ENCODE measurements around the gene KLLN.
"Not testable (repeated sequence)": the region's sequence is repeated elsewhere in the genome, so short reads cannot be mapped to it uniquely, and the experiment has no call there.

Gene KLLN

GRCh38 chr10:87886635-87887034, 23.3 kb upstream of the KLLN start:
- no peak for DNase-seq (ENCODE audit: low read depth in 1 of 2, low spot score in 1 of 2)
- Histone ChIP-seq H3K27ac (replicated peaks) (no peak overlapping the region), H3K27me3 (ENCODE audit: insufficient read depth, poor library complexity, severe bottlenecking) (no peaks in the 10 kb centered on the region), H3K4me3 (replicated peaks; ENCODE audit: insufficient read depth, low read length) (no peak overlapping the region)
- TF ChIP-seq GABPA (IDR thresholded peaks at IDR 0.05; ENCODE audit: low read depth) (no peak), REST (IDR thresholded peaks at IDR 0.05; ENCODE audit: insufficient replicate concordance, low read depth) (no peak), CTCF (IDR thresholded peaks at IDR 0.05; ENCODE audit: insufficient read depth, low read length) (no peak), SPI1 (IDR thresholded peaks at IDR 0.05; ENCODE audit: borderline replicate concordance, low read depth) (no peak), POLR2AphosphoS5 (IDR thresholded peaks at IDR 0.05; ENCODE audit: low read depth) (no peak)

GRCh38 chr10:87882555-87883294, 19.4 kb upstream of the KLLN start:
- no peak for TF ChIP-seq REST (IDR thresholded peaks at IDR 0.05; ENCODE audit: insufficient replicate concordance, low read depth)
- no peak for TF ChIP-seq CTCF (IDR thresholded peaks at IDR 0.05; ENCODE audit: insufficient read depth, low read length)
- TF ChIP-seq SPI1 (IDR thresholded peaks at IDR 0.05; ENCODE audit: borderline replicate concordance, low read depth), result no peak
- TF ChIP-seq GABPA (IDR thresholded peaks at IDR 0.05; ENCODE audit: low read depth), result no peak
- TF ChIP-seq POLR2AphosphoS5 (IDR thresholded peaks at IDR 0.05; ENCODE audit: low read depth), result no peak
- DNase-seq (ENCODE audit: low read depth in 1 of 2, low spot score in 1 of 2), result no peak
- no peak overlapping the region for H3K4me3 ChIP-seq (replicated peaks; ENCODE audit: insufficient read depth, low read length)
- no peak overlapping the region for H3K27ac ChIP-seq (replicated peaks)
- H3K27me3 ChIP-seq (ENCODE audit: insufficient read depth, poor library complexity, severe bottlenecking), result no peaks in the 10 kb centered on the region

GRCh38 chr10:87881373-87882059, 18.2 kb upstream of the KLLN start:
- not testable (repeated sequence) for H3K27ac ChIP-seq (replicated peaks); H3K27me3 ChIP-seq (ENCODE audit: insufficient read depth, poor library complexity, severe bottlenecking); H3K4me3 ChIP-seq (replicated peaks; ENCODE audit: insufficient read depth, low read length); DNase-seq (ENCODE audit: low read depth in 1 of 2, low spot score in 1 of 2)

GRCh38 chr10:87880336-87880735, 17.0 kb upstream of the KLLN start:
- Histone ChIP-seq H3K27me3 (ENCODE audit: insufficient read depth, poor library complexity, severe bottlenecking) (no peaks in the 10 kb centered on the region), H3K27ac (replicated peaks) (no peak overlapping the region), H3K4me3 (replicated peaks; ENCODE audit: insufficient read depth, low read length) (no peak overlapping the region)
- no peak for DNase-seq (ENCODE audit: low read depth in 1 of 2, low spot score in 1 of 2)
- TF ChIP-seq POLR2AphosphoS5 (IDR thresholded peaks at IDR 0.05; ENCODE audit: low read depth), result no peak
- no peak for TF ChIP-seq REST (IDR thresholded peaks at IDR 0.05; ENCODE audit: insufficient replicate concordance, low read depth)
- no peak for TF ChIP-seq CTCF (IDR thresholded peaks at IDR 0.05; ENCODE audit: insufficient read depth, low read length)
- TF ChIP-seq SPI1 (IDR thresholded peaks at IDR 0.05; ENCODE audit: borderline replicate concordance, low read depth), result no peak
- no peak for TF ChIP-seq GABPA (IDR thresholded peaks at IDR 0.05; ENCODE audit: low read depth)
